HG03159 (cell line): ENCODE data around the gene BBLN.
"Not testable (repeated sequence)": the region's sequence is repeated elsewhere in the genome, so short reads cannot be mapped to it uniquely, and the experiment has no call there.

Experiments used
- ATAC-seq: cut with Tn5 transposase; IDR thresholded peaks from one replicate; pipeline ENCODE4 v1.9.1; 2021; ENCODE audit warnings: mild to moderate bottlenecking, moderate library complexity; ENCODE audit not compliant: unreplicated experiment

BBLN gene

GRCh38 chr9:128162215-128163026 lies 2.4 kb downstream of the BBLN start:
- ATAC-seq = no peak

DNA sequence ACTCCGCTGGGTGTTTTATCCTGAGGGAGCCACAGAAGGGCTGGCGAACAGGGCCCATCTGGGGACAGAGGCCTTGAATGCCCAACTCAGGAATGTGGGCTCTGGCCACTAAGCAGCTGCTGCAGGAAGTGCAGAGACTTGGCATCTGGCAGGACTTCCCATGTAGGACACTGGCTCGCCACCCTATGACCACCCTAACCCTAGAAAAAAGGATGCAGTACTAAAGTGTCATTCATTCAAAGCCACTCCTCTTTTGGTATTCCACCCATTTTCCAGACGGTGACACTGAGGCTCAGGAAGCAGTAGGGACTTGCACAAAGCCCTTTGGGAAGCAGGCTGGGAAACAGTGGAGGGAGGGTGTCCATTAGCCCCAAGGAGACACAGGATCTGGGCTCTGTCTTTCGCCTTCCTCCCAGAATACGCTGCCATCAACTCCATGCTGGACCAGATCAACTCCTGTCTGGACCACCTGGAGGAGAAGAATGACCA lies 3.0 kb downstream of the BBLN start:
- no peak for ATAC-seq

GRCh38 chr9:128163523-128164306 lies 3.6 kb downstream of the BBLN start:
- no peak for ATAC-seq

DNA sequence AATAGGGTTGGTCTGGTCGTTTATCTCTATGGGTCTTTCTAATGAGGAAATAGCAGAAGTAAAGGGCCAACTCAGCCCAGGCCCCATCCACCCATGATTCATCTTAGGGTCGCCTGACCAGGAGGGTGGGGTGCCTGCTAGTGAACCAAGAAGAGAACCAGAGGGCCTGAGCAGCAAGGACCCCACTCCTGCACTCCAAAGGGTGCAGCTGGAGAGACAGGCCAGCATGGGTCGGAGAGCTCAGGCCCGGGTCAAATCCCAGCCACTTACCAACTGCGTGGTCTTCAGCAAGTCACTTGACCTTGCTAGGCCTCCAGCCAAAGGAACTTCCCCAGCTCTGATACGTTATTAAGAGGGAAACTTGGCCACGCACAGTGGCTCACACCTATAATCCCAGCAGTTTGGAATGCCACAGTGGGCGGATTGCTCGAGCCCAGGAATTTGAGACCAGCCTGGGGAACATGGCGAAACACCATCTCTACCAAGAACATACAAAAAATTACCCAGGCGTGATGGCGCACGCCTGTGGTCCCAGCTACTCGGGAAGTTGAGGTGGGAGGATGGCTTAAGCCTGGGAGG lies 4.3 kb downstream of the BBLN start:
- no peak for ATAC-seq

DNA sequence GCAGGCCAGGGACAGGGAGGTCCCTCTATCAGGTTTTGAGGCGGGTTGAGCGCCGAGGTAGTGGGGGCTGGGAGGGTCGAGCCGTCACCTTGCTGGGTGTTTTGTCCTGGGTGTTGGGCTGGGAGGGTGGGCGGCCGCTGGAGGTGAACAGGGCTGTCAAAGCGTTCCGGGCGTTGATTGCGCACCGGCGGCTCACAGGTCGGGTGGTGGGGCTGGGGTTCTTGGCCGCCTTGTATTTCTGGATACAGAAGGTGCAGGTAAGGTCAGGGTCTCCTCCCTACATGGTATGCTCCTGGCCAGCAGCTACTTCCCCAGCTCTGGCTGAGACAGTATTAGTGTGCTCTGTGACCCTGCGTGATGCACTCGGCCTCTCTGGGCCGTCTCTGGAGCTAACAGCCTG lies 6.1 kb downstream of the BBLN start:
- ATAC-seq = no peak

DNA sequence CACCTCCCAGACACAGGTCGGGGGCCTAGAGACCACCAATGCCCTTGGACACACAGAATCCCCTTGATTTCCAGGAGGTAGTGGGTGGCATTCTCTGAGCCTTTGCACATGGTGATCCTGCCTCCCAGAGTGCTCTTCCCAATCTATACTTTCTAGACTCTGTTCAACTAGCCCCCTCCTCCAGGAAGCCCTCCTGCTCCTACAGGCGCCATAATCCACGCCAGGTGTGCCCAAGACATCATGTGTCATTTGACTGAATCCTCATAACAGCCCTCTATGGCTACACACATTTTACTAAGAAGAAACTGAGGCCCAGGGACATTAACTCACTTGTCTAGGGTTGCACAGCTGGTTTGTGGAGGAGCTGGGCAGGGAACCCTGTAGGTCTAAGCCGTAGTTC lies 7.1 kb downstream of the BBLN start:
- ATAC-seq = no peak

GRCh38 chr9:128168731-128169308 lies 8.8 kb downstream of the BBLN start:
- no peak for ATAC-seq

DNA sequence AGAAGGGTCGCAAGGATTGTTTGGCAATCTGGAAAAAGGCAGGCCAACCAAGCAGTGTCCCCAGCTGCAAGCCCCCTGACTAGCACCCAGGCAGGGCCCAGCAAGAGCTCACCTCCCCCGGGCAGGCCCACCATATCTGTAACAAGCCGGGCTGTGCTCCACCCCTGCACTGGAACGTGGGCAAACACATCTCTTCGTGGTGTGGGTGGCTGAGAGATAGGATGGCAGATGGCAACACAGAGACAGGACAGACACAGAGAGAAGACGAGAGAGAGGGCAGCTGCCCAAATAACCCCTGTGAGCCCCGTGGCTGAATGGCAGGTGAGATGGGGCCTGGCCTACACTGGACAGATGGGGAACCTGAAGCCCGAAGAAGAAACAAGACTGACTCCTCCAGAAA lies 9.4 kb downstream of the BBLN start:
- ATAC-seq = no peak

- ATAC-seq = no peak
Observed at GRCh38 chr9:128169925-128170324, 9.9 kb downstream of the BBLN start.

DNA sequence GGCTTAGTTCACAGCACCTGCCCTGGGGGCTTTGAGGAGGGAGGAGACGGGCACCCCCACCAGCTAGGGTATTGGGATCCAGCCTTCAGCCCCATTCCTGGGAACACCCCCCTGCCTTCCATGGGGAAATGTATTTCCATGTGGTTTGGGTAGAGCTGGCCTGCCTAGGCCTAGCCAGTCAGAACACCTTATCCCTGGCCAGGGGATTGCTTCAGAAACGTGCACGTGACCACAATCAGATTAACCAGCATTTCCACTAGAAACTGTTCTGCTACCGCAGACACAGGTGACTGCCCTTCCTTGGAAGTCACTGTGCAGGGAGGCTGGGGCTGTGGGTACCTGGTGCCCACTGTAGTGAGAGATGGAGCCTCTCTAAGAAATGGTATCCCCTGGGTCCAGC lies 14.0 kb downstream of the BBLN start:
- no peak for ATAC-seq

- no peak for ATAC-seq
Observed at GRCh38 chr9:128175102-128175563, 15.1 kb downstream of the BBLN start.

DNA sequence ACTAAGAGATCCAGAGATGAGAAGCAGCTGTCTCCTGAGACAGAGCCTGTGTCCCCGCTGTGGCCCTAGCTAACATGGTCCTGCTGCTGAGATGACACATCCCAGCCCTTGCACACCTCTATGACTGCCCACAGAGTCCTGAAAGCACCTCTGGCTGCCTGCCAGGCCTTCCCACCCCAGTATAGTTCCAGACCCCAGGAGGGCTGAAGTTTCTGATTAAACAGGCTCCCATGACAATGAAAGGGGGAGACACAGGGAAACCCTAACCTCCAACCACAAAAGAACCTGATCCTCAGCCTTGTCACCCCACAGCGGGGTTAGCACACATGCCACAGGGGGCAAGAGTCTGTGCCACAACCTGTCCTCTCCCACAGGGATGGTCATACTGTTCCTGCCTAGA lies 15.7 kb downstream of the BBLN start:
- no peak for ATAC-seq

- ATAC-seq = no peak
Observed at GRCh38 chr9:128178806-128179431, 18.9 kb downstream of the BBLN start.

- ATAC-seq = no peak
Observed at GRCh38 chr9:128180001-128180400, 19.9 kb downstream of the BBLN start.

GRCh38 chr9:128180447-128180846 lies 20.4 kb downstream of the BBLN start:
- ATAC-seq = no peak

DNA sequence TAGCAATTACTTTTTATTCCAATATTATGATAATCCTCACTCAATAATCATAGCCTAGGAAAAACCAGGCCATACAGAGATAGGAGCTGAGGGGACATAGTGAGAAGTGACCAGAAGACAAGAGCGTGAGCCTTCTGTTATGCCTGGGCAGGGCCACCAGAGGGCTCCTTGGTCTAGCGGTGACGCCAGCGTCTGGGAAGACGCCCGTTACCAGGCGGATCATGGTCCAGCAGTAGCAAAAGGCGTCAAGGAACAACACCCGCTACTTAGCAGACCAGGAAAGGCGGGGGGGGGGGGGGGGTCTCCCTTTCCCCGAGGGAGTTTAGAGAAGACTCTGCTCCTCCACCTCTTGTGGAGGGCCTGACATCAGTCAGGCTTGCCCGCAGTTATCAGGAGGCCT lies 21.4 kb downstream of the BBLN start:
- ATAC-seq = not testable (repeated sequence)

GRCh38 chr9:128182893-128183588 lies 23.0 kb downstream of the BBLN start:
- no peak for ATAC-seq

GRCh38 chr9:128185979-128186965 lies 26.2 kb downstream of the BBLN start:
- ATAC-seq = no peak

DNA sequence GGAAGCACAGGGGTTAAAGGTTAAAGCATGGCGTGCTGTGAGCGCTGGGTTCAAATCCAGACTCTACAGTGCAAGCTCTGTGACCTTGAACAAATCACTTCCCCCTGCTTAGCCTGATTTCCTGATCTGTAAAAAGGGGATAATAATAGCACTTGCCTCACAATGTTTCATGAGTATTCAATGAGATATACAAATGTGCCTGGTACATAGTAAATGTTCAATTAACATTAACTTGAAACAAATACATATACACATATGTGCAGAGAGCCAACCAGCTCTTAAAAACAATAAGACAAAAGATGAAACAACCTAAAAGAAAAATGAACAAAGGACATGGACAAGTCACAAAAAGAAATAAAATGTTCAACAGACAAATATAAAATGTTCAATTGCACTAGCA lies 27.3 kb downstream of the BBLN start:
- no peak for ATAC-seq
